CD4-positive, alpha-beta T cell treated with Interleukin-6 at 100 ng/mL for 8 hours (primary cell): ENCODE data around the gene MBTD1.
"Not testable (repeated sequence)": the region's sequence is repeated elsewhere in the genome, so short reads cannot be mapped to it uniquely, and the experiment has no call there.

Source experiments
- DNase-seq: peaks from one replicate; pipeline ENCODE4 v3.0.0-alpha.2; 2020; ENCODE audit warnings: mixed read lengths, low spot score

Gene MBTD1

GRCh38 chr17:51255673-51256072 lies 4.2 kb downstream of the MBTD1 start:
- no peak for DNase-seq

GRCh38 chr17:51251010-51251409 lies 8.8 kb downstream of the MBTD1 start:
- no peak for DNase-seq

- DNase-seq = no peak
These were observed 9.5 kb downstream of the MBTD1 start for GRCh38 chr17:51250314-51250840.

GRCh38 chr17:51245535-51245934 lies 14.3 kb downstream of the MBTD1 start:
- DNase-seq = no peak

GRCh38 chr17:51244041-51244440 lies 15.8 kb downstream of the MBTD1 start:
- DNase-seq = no peak

- no peak for DNase-seq
These were observed 19.6 kb downstream of the MBTD1 start for GRCh38 chr17:51240275-51240674.

GRCh38 chr17:51238255-51238887 lies 21.5 kb downstream of the MBTD1 start:
- DNase-seq = no peak

- no peak for DNase-seq
These were observed 25.7 kb downstream of the MBTD1 start for GRCh38 chr17:51234162-51234561.

- DNase-seq = no peak
These were observed 27.9 kb downstream of the MBTD1 start for GRCh38 chr17:51231999-51232398.

GRCh38 chr17:51230306-51230705 lies 29.5 kb downstream of the MBTD1 start:
- DNase-seq = no peak

- DNase-seq = no peak
These were observed 30.0 kb downstream of the MBTD1 start for GRCh38 chr17:51229889-51230288.

- no peak for DNase-seq
These were observed 31.7 kb downstream of the MBTD1 start for GRCh38 chr17:51228161-51228560.

- not testable (repeated sequence) for DNase-seq
These were observed 34.3 kb downstream of the MBTD1 start for GRCh38 chr17:51225523-51225922.

- DNase-seq = no peak
These were observed 35.2 kb downstream of the MBTD1 start for GRCh38 chr17:51224402-51225262.

- no peak for DNase-seq
These were observed 38.5 kb downstream of the MBTD1 start for GRCh38 chr17:51221322-51221721.

- DNase-seq = no peak
These were observed 41.9 kb downstream of the MBTD1 start for GRCh38 chr17:51217946-51218345.

GRCh38 chr17:51214920-51215319 lies 44.9 kb downstream of the MBTD1 start:
- no peak for DNase-seq

GRCh38 chr17:51203838-51204237 lies 56.0 kb downstream of the MBTD1 start:
- DNase-seq = no peak

- DNase-seq = no peak
These were observed 59.0 kb downstream of the MBTD1 start for GRCh38 chr17:51200846-51201245.

GRCh38 chr17:51200295-51200694 lies 59.6 kb downstream of the MBTD1 start:
- peak; percentile 18 for DNase-seq

- no peak for DNase-seq
These were observed 62.1 kb downstream of the MBTD1 start for GRCh38 chr17:51197754-51198153.

GRCh38 chr17:51191895-51192294 lies 68.0 kb downstream of the MBTD1 start:
- DNase-seq = no peak

- no peak for DNase-seq
These were observed 70.2 kb downstream of the MBTD1 start for GRCh38 chr17:51189628-51190027.
